ENCODE measurements around the gene TRIM54.
"Not testable (repeated sequence)": the region's sequence is repeated elsewhere in the genome, so short reads cannot be mapped to it uniquely, and the experiment has no call there.

Gene TRIM54

GRCh38 chr2:27315122-27315521 lies 32.9 kb downstream of the TRIM54 start:
- DNase-seq, result no peak

- DNase-seq, result no peak
These were observed 34.6 kb downstream of the TRIM54 start for GRCh38 chr2:27316655-27317412.

GRCh38 chr2:27319839-27320238 lies 37.6 kb downstream of the TRIM54 start:
- not testable (repeated sequence) for DNase-seq

GRCh38 chr2:27320958-27321543 lies 38.8 kb downstream of the TRIM54 start:
- DNase-seq, result peak; percentile 98

- no peak for DNase-seq
These were observed 40.1 kb downstream of the TRIM54 start for GRCh38 chr2:27322301-27322765.

GRCh38 chr2:27322766-27323595 lies 40.8 kb downstream of the TRIM54 start, which contains the start of gene MPV17:
TSS of gene MPV17 (minus strand) at chr2:27323097. CDS start at chr2:27322517, 580 bp downstream.
- peak; percentile 86 for DNase-seq

- DNase-seq, result peak; percentile 16
These were observed 41.5 kb downstream of the TRIM54 start for GRCh38 chr2:27323596-27324285.

GRCh38 chr2:27324720-27325119 lies 42.5 kb downstream of the TRIM54 start:
- no peak for DNase-seq

- DNase-seq, result no peak
These were observed 53.1 kb downstream of the TRIM54 start for GRCh38 chr2:27335311-27335710.

GRCh38 chr2:27336173-27336572 lies 53.9 kb downstream of the TRIM54 start:
- DNase-seq, result no peak

- DNase-seq, result no peak
These were observed 65.4 kb downstream of the TRIM54 start for GRCh38 chr2:27347641-27348040.

- DNase-seq, result no peak
These were observed 68.0 kb downstream of the TRIM54 start for GRCh38 chr2:27350106-27350693.

- DNase-seq, result no peak
These were observed 69.8 kb downstream of the TRIM54 start for GRCh38 chr2:27351802-27352598.

- not testable (repeated sequence) for DNase-seq
These were observed 71.1 kb downstream of the TRIM54 start for GRCh38 chr2:27353386-27353761.

GRCh38 chr2:27353762-27354596 lies 71.8 kb downstream of the TRIM54 start:
- DNase-seq, result peak; percentile 74

- DNase-seq, result no peak
These were observed 72.3 kb downstream of the TRIM54 start for GRCh38 chr2:27354597-27354927.

- peak; percentile 54 for DNase-seq
These were observed 73.8 kb downstream of the TRIM54 start for GRCh38 chr2:27356056-27356381.

- peak; percentile 98 for DNase-seq
These were observed 74.4 kb downstream of the TRIM54 start, which contains the start of gene GTF3C2 for GRCh38 chr2:27356382-27357181. TSS of gene GTF3C2 (minus strand) at chr2:27356764. CDS start at chr2:27343554, 13,210 bp downstream.
